DND-41 (cell line): Measurements from ENCODE around the gene VPS36.

ENCODE experiments used
- CTCF ChIP-seq: IDR thresholded peaks from 2 replicates; pipeline ENCODE4 v1.5.1; 2012; ENCODE audit warnings: borderline replicate concordance, low read length, moderate library complexity, mild to moderate bottlenecking; ENCODE audit not compliant: poor library complexity, severe bottlenecking; ENCODE audit errors: extremely low read depth
- EZH2 ChIP-seq: IDR thresholded peaks from 3 replicates; pipeline ENCODE4 v1.6.1; 2012; ENCODE audit warnings: borderline replicate concordance, low read depth, mild to moderate bottlenecking, moderate library complexity, low read length, inconsistent platforms; ENCODE audit not compliant: severe bottlenecking

GRCh38 chr13:52428295-52428694 lies 22.1 kb downstream of the VPS36 start:
- no peak for TF ChIP-seq CTCF
- no peak for TF ChIP-seq EZH2
